Measurements from ENCODE around the gene PRDM13.

GRCh38 chr6:99629293-99629692 lies 22.7 kb downstream of the PRDM13 start:
- TF ChIP-seq POLR2A (IDR thresholded peaks at IDR 0.05; ENCODE audit: low read length): no peak
- no peak for TF ChIP-seq GATA1 (IDR thresholded peaks at IDR 0.05; ENCODE audit: low read depth, low read length)

Measured in erythroblast (primary cell).